Activated naive CD4-positive, alpha-beta T cell treated with anti-CD3 and anti-CD28 coated beads, Interleukin-2, amount 10 ng/mL, durations not matched to agents 7 days and 5 days (primary cell): Measurements from ENCODE around the gene CRYGN.

Source experiments
- CTCF ChIA-PET: fragments of 350-600 bp; sonication (Branson Sonifier 250); formaldehyde crosslinking; loops from one replicate; lab custom pipeline; 2021; ENCODE audit warnings: antibody characterized with exemption; lab: Charles Lee
- DNase-seq: peaks from one replicate; pipeline ENCODE4 v3.0.0-alpha.2; 2020
- H3K27ac Mint-ChIP-seq: one replicate; pipeline ENCODE4 v1.8.0; 2021; ENCODE audit warnings: mild to moderate bottlenecking, moderate library complexity, mixed read lengths
- H3K27me3 Mint-ChIP-seq: one replicate; pipeline ENCODE4 v1.8.0; 2021; ENCODE audit warnings: mild to moderate bottlenecking, mixed read lengths
- H3K36me3 Mint-ChIP-seq: one replicate; pipeline ENCODE4 v1.8.0; 2021; ENCODE audit warnings: mixed read lengths
- H3K4me1 Mint-ChIP-seq: one replicate; pipeline ENCODE4 v1.8.0; 2021; ENCODE audit warnings: mixed read lengths
- H3K4me3 Mint-ChIP-seq: one replicate; pipeline ENCODE4 v1.8.0; 2021; ENCODE audit warnings: mild to moderate bottlenecking, moderate library complexity, mixed read lengths
- H3K9me3 Mint-ChIP-seq: one replicate; pipeline ENCODE4 v1.8.0; 2021; ENCODE audit warnings: mixed read lengths

Gene CRYGN

GRCh38 chr7:151439855-151440798 lies at the start of gene CRYGN:
CRYGN (minus strand) TSS chr7:151440141; CDS start chr7:151439917, 224 bp downstream.
- H3K36me3 Mint-ChIP-seq: no peaks in the 10 kb centered on the region
- CTCF ChIA-PET: interaction anchor here (0.7 to 1.9 kb wide), 2 partner anchors 9 to 72 kb away, joined by 3 to 9 read pairs; no protein-coding TSS in a partner anchor
- peak; percentile 38 for DNase-seq
- peaks cover 21% of the 10 kb centered on the region for H3K4me1 Mint-ChIP-seq
- peak within 1 kb of the TSS; percentile 33 for H3K4me3 Mint-ChIP-seq
- H3K27me3 Mint-ChIP-seq: peaks cover 53% of the 10 kb centered on the region
- no peaks in the 10 kb centered on the region for H3K9me3 Mint-ChIP-seq
- H3K27ac Mint-ChIP-seq: no peak within 1 kb of the TSS

GRCh38 chr7:151489498-151489897 lies 49.6 kb upstream of the CRYGN start:
- no peak overlapping the region for H3K27ac Mint-ChIP-seq
- H3K27me3 Mint-ChIP-seq: no peaks in the 10 kb centered on the region

GRCh38 chr7:151488096-151488495 lies 48.2 kb upstream of the CRYGN start:
- no peak overlapping the region for H3K27ac Mint-ChIP-seq
- DNase-seq: no peak
- H3K9me3 Mint-ChIP-seq: no peaks in the 10 kb centered on the region
- H3K4me1 Mint-ChIP-seq: peaks cover 3% of the 10 kb centered on the region
- H3K36me3 Mint-ChIP-seq: peaks cover 53% of the 10 kb centered on the region
- CTCF ChIA-PET: no interaction called here
- H3K27me3 Mint-ChIP-seq: no peaks in the 10 kb centered on the region
- H3K4me3 Mint-ChIP-seq: no peak overlapping the region

More at GRCh38 chr7:151489498-151489897, 49.6 kb upstream of the CRYGN start:
- peaks cover 10% of the 10 kb centered on the region for H3K4me1 Mint-ChIP-seq
- peaks cover 44% of the 10 kb centered on the region for H3K36me3 Mint-ChIP-seq
- CTCF ChIA-PET: no interaction called here
- no peak overlapping the region for H3K4me3 Mint-ChIP-seq
- DNase-seq: no peak
- no peaks in the 10 kb centered on the region for H3K9me3 Mint-ChIP-seq

GRCh38 chr7:151487228-151487627 lies 47.3 kb upstream of the CRYGN start:
- no peak for DNase-seq
- Mint-ChIP-seq H3K27ac (no peak overlapping the region), H3K27me3 (no peaks in the 10 kb centered on the region), H3K4me1 (peaks cover 9% of the 10 kb centered on the region), H3K36me3 (peaks cover 60% of the 10 kb centered on the region), H3K9me3 (no peaks in the 10 kb centered on the region), H3K4me3 (no peak overlapping the region)
- CTCF ChIA-PET: no interaction called here

- peaks cover 70% of the 10 kb centered on the region for H3K36me3 Mint-ChIP-seq
- CTCF ChIA-PET: interaction anchor here (0.6 kb wide), 1 partner anchor 169 kb away, joined by 3 read pairs; no protein-coding TSS in a partner anchor
- no peak for DNase-seq
- H3K27ac Mint-ChIP-seq: no peak overlapping the region
- H3K4me1 Mint-ChIP-seq: peaks cover 12% of the 10 kb centered on the region
- no peaks in the 10 kb centered on the region for H3K27me3 Mint-ChIP-seq
- no peaks in the 10 kb centered on the region for H3K9me3 Mint-ChIP-seq
- H3K4me3 Mint-ChIP-seq: no peak overlapping the region
Observed at GRCh38 chr7:151486074-151486473, 46.1 kb upstream of the CRYGN start.

GRCh38 chr7:151484971-151485707 lies 45.2 kb upstream of the CRYGN start:
- Mint-ChIP-seq H3K4me3 (no peak overlapping the region), H3K4me1 (peaks cover 12% of the 10 kb centered on the region), H3K27ac (no peak overlapping the region), H3K27me3 (no peaks in the 10 kb centered on the region), H3K9me3 (no peaks in the 10 kb centered on the region), H3K36me3 (peaks cover 63% of the 10 kb centered on the region)
- no peak for DNase-seq
- CTCF ChIA-PET: interaction anchor here (1.3 kb wide), 1 partner anchor 37 kb away, joined by 3 read pairs; no protein-coding TSS in a partner anchor

GRCh38 chr7:151483711-151483983 lies 43.7 kb upstream of the CRYGN start:
- no peak for DNase-seq
- no peak overlapping the region for H3K4me3 Mint-ChIP-seq
- no peaks in the 10 kb centered on the region for H3K9me3 Mint-ChIP-seq
- H3K36me3 Mint-ChIP-seq: peaks cover 61% of the 10 kb centered on the region
- H3K27ac Mint-ChIP-seq: no peak overlapping the region
- CTCF ChIA-PET: no interaction called here
- H3K4me1 Mint-ChIP-seq: peaks cover 14% of the 10 kb centered on the region
- no peaks in the 10 kb centered on the region for H3K27me3 Mint-ChIP-seq

GRCh38 chr7:151482883-151483710 lies 43.2 kb upstream of the CRYGN start:
- Mint-ChIP-seq H3K27ac (no peak overlapping the region), H3K36me3 (peaks cover 61% of the 10 kb centered on the region), H3K4me3 (no peak overlapping the region), H3K27me3 (no peaks in the 10 kb centered on the region), H3K4me1 (peaks cover 14% of the 10 kb centered on the region), H3K9me3 (no peaks in the 10 kb centered on the region)
- CTCF ChIA-PET: no interaction called here
- no peak for DNase-seq

- H3K4me3 Mint-ChIP-seq: no peak overlapping the region
- H3K36me3 Mint-ChIP-seq: peaks cover 61% of the 10 kb centered on the region
- H3K9me3 Mint-ChIP-seq: no peaks in the 10 kb centered on the region
- no peak overlapping the region for H3K27ac Mint-ChIP-seq
- H3K27me3 Mint-ChIP-seq: no peaks in the 10 kb centered on the region
- CTCF ChIA-PET: interaction anchor here (1.7 kb wide), 1 partner anchor 150 kb away, joined by 5 read pairs; no protein-coding TSS in a partner anchor
- no peak for DNase-seq
- peaks cover 14% of the 10 kb centered on the region for H3K4me1 Mint-ChIP-seq
Observed at GRCh38 chr7:151481650-151482505, 41.9 kb upstream of the CRYGN start.

GRCh38 chr7:151477867-151478266 lies 37.9 kb upstream of the CRYGN start:
- H3K4me3 Mint-ChIP-seq: no peak overlapping the region
- H3K27ac Mint-ChIP-seq: no peak overlapping the region
- peaks cover 21% of the 10 kb centered on the region for H3K4me1 Mint-ChIP-seq
- peaks cover 49% of the 10 kb centered on the region for H3K36me3 Mint-ChIP-seq
- no peaks in the 10 kb centered on the region for H3K9me3 Mint-ChIP-seq
- DNase-seq: no peak
- H3K27me3 Mint-ChIP-seq: no peaks in the 10 kb centered on the region
- CTCF ChIA-PET: interaction anchor here (0.7 kb wide), 1 partner anchor 162 kb away, joined by 3 read pairs; no protein-coding TSS in a partner anchor

GRCh38 chr7:151472644-151473380 lies 32.9 kb upstream of the CRYGN start:
- CTCF ChIA-PET: no interaction called here
- no peaks in the 10 kb centered on the region for H3K9me3 Mint-ChIP-seq
- H3K27ac Mint-ChIP-seq: peak overlapping the region; percentile 64
- peaks cover 73% of the 10 kb centered on the region for H3K36me3 Mint-ChIP-seq
- no peak for DNase-seq
- no peak overlapping the region for H3K4me3 Mint-ChIP-seq
- H3K27me3 Mint-ChIP-seq: no peaks in the 10 kb centered on the region
- peaks cover 46% of the 10 kb centered on the region for H3K4me1 Mint-ChIP-seq

- Mint-ChIP-seq H3K27me3 (no peaks in the 10 kb centered on the region), H3K36me3 (peaks cover 80% of the 10 kb centered on the region), H3K4me3 (no peak overlapping the region), H3K4me1 (peaks cover 46% of the 10 kb centered on the region), H3K27ac (no peak overlapping the region), H3K9me3 (no peaks in the 10 kb centered on the region)
- no peak for DNase-seq
- CTCF ChIA-PET: interaction anchor here (1.2 kb wide), 1 partner anchor 23 kb away, joined by 4 read pairs; no protein-coding TSS in a partner anchor
Observed at GRCh38 chr7:151470711-151471110, 30.8 kb upstream of the CRYGN start.
